ENCODE results near the gene GTF3C4. TPM values are rescaled to one million over a fixed set of nuclear protein-coding genes. Genes with fewer than 3 reads are reported as not detected.

Gene GTF3C4
- total RNA-seq, 1 donor from 2014 or later = 41.9 TPM

- DNase-seq (ENCODE audit: low read depth, low spot score) = no peak
- peaks cover 13% of the 10 kb centered on the region for H3K36me3 Mint-ChIP-seq (ENCODE audit: low read depth)
- no peak for TF ChIP-seq CTCF (conservative IDR thresholded peaks at IDR 0.05)
- no peaks in the 10 kb centered on the region for H3K27me3 Mint-ChIP-seq (ENCODE audit: low read depth)
- H3K9me3 Mint-ChIP-seq = no peaks in the 10 kb centered on the region
- H3K4me1 Mint-ChIP-seq = no peaks in the 10 kb centered on the region
- no peak overlapping the region for H3K27ac Mint-ChIP-seq (ENCODE audit: unreplicated experiment)
- H3K4me3 Mint-ChIP-seq = no peak overlapping the region
Measured at GRCh38 chr9:132639322-132639721, 30.9 kb upstream of the GTF3C4 start.

GRCh38 chr9:132641216-132641615 is 29.0 kb upstream of the GTF3C4 start:
- no peaks in the 10 kb centered on the region for H3K9me3 Mint-ChIP-seq
- H3K4me3 Mint-ChIP-seq = no peak overlapping the region
- TF ChIP-seq CTCF (conservative IDR thresholded peaks at IDR 0.05) = no peak
- H3K4me1 Mint-ChIP-seq = no peaks in the 10 kb centered on the region
- DNase-seq (ENCODE audit: low read depth, low spot score) = no peak
- H3K36me3 Mint-ChIP-seq (ENCODE audit: low read depth) = peaks cover 15% of the 10 kb centered on the region
- no peaks in the 10 kb centered on the region for H3K27me3 Mint-ChIP-seq (ENCODE audit: low read depth)
- H3K27ac Mint-ChIP-seq (ENCODE audit: unreplicated experiment) = no peak overlapping the region

- Mint-ChIP-seq H3K27me3 (ENCODE audit: low read depth) (no peaks in the 10 kb centered on the region), H3K36me3 (ENCODE audit: low read depth) (peaks cover 10% of the 10 kb centered on the region), H3K4me1 (no peaks in the 10 kb centered on the region), H3K9me3 (no peaks in the 10 kb centered on the region), H3K4me3 (no peak overlapping the region), H3K27ac (ENCODE audit: unreplicated experiment) (no peak overlapping the region)
- no peak for DNase-seq (ENCODE audit: low read depth, low spot score)
- TF ChIP-seq CTCF (conservative IDR thresholded peaks at IDR 0.05) = peak; percentile 35
Measured at GRCh38 chr9:132644251-132644650, 26.0 kb upstream of the GTF3C4 start.

- no peak for TF ChIP-seq CTCF (conservative IDR thresholded peaks at IDR 0.05)
- Mint-ChIP-seq H3K4me3 (no peak overlapping the region), H3K4me1 (no peaks in the 10 kb centered on the region), H3K9me3 (no peaks in the 10 kb centered on the region), H3K36me3 (ENCODE audit: low read depth) (peaks cover 10% of the 10 kb centered on the region), H3K27me3 (ENCODE audit: low read depth) (no peaks in the 10 kb centered on the region), H3K27ac (ENCODE audit: unreplicated experiment) (no peak overlapping the region)
- DNase-seq (ENCODE audit: low read depth, low spot score) = no peak
Measured at GRCh38 chr9:132645306-132645705, 25.0 kb upstream of the GTF3C4 start.

- peaks cover 10% of the 10 kb centered on the region for H3K36me3 Mint-ChIP-seq (ENCODE audit: low read depth)
- TF ChIP-seq CTCF (conservative IDR thresholded peaks at IDR 0.05) = no peak
- no peak overlapping the region for H3K27ac Mint-ChIP-seq (ENCODE audit: unreplicated experiment)
- H3K9me3 Mint-ChIP-seq = no peaks in the 10 kb centered on the region
- H3K27me3 Mint-ChIP-seq (ENCODE audit: low read depth) = no peaks in the 10 kb centered on the region
- no peak overlapping the region for H3K4me3 Mint-ChIP-seq
- no peak for DNase-seq (ENCODE audit: low read depth, low spot score)
- no peaks in the 10 kb centered on the region for H3K4me1 Mint-ChIP-seq
Measured at GRCh38 chr9:132645711-132646110, 24.6 kb upstream of the GTF3C4 start.

- Mint-ChIP-seq H3K4me3 (no peak overlapping the region), H3K9me3 (no peaks in the 10 kb centered on the region), H3K27me3 (ENCODE audit: low read depth) (no peaks in the 10 kb centered on the region), H3K36me3 (ENCODE audit: low read depth) (peaks cover 10% of the 10 kb centered on the region), H3K4me1 (no peaks in the 10 kb centered on the region), H3K27ac (ENCODE audit: unreplicated experiment) (no peak overlapping the region)
- no peak for TF ChIP-seq CTCF (conservative IDR thresholded peaks at IDR 0.05)
- DNase-seq (ENCODE audit: low read depth, low spot score) = no peak
Measured at GRCh38 chr9:132646726-132647125, 23.5 kb upstream of the GTF3C4 start.
